Stimulated activated CD8-positive, alpha-beta memory T cell treated with anti-CD3 and anti-CD28 coated beads, Interleukin-12 subunit alpha, Interleukin-12 subunit beta, amount 100 ng/mL, for 1 hour (primary cell): ENCODE results near the gene HOXD10.

ENCODE experiments used
- DNase-seq: peaks from one replicate; pipeline ENCODE4 v3.0.0-alpha.2; 2020; ENCODE audit warnings: low read depth

HOXD10 gene

GRCh38 chr2:176107731-176108181 lies 8.8 kb upstream of the HOXD10 start:
- DNase-seq = no peak

DNA sequence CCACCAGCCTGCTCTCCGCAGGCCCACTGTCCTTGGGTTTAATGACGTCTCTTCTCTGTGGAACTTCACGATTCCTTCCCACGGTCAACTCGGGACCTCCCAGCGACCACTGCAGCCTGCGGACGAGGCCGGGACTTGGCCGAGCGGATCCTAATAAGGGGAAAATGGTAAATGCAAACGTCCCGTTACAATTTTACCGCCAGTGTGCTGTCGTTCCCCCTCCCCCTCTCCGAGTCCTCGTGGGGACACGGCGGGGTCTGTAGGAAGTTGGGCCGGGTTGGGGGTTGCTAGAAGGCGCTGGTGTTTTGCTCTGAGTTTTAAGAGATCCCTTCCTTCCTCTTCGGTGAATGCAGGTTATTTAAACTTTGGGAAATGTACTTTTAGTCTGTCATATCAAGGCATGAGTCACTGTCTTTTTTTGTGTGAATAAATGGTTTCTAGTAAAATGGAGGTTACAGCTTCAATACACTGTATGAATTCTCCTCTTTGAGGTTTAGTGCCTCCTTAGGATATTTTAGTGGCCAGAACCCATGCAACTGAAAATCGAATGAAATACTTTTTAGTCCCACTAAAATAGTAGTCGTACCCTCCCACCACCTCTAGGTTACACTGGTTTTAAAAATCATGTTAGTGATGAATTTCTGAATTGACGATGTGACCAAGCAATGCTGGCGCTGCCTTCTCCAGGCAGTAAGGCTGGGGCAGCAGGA lies 7.2 kb upstream of the HOXD10 start:
- DNase-seq = no peak

DNA sequence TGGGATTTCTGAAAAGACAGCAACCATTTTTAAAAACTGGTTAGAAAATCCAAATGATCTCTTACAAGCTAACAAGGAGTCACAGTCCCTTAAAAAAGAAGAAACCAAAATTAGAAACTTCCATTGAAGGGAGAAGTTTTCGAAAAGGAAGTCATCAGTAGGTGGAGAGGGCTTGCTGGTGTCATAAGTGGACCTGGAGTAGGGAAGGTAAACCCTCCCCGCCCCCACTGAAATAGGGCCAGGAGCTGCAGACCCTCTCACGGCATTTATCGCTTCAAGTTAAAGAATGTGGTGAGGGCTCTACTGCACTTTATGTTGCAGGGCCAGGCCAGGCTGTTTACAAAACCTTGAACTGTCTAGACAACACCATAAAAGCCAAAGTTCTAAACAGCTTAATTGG lies 6.6 kb upstream of the HOXD10 start:
- DNase-seq = no peak

DNA sequence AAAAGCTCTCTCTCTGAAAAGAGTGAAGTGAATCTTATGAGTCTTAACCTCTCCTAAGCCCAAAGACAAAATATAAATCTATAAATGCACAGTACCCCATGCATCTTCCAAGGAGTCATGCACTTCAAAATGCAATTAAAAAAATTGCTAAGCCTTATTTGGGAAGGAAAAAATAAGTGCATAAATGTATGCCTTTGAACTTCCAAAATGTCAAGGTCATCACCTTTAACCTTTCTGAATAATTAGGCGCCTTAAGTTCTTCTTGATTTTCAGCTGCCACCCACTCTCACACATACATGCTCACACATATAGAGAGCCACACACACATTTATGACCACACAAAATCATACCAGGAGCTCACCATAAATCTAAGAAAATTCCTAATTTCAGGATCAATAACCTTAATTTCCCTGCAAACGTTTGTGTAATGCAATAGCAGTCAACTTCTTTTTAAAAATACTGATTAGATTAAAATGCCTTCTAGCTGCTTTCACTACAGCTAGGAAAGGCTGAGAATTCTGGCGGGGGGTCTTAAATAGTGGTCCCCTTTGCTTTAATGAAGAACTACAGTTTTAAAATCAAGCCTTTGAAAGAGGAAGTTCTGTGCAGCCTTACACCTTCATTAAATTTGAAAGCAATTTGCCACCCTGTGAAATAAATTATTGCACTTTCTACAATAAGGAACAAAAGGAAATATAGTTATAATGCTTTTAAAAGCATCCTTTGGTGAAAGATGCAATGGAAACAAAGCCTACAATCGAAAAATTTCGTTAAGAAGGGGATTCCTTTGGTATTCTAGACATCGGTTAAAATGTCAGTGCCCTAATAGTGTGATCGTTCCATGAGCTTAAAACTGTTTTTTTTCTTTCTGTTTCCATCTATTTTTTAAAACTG lies 5.9 kb upstream of the HOXD10 start:
- no peak for DNase-seq

GRCh38 chr2:176111309-176111663 lies 5.3 kb upstream of the HOXD10 start:
- DNase-seq = no peak

GRCh38 chr2:176111846-176112374 lies 4.7 kb upstream of the HOXD10 start:
- DNase-seq = no peak

DNA sequence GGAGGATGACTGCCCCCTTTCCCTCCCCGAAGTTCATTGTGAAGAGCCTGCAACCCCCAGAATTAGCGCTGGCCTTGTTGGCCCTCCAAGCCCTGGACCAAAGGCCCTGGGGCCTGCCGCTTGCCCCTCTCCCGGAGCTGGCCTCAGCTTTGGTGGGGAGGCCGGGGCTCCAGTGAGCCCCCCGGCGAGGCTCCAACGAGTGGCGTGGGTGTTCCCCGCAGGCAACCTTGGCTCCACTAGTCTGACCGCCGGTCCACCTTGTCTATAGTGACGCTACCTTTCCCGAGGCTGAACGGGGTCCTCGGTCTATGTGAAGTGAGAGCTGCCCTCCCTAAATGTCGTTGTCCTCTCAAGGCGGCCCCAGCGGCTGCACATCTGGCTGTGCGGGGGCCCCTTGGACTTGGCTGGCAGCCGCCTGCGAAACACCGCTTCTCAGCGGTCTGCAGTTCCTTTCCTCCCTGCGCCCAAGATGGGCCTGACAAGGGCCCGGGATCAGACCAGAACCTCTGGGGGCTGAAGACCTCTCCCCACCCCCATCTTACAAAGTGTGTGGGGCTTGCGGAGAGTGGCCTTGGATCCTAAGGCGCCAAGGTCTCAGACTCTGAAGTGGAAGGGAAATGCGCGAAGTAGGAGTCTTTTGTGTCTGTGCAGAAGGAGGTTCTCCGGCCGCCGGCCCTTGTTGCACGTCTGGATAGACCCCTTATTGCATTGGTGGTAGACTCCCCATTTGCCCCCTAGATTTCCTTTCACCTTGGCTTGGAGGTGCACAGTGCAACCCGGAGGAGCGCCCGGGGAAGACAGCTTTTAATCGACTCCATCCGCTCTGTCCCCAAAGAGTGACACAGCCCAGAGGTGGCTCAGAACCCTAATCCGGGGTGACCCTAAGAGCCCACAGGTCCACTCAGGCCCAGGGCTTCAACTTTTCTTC lies 3.9 kb upstream of the HOXD10 start:
- no peak for DNase-seq

DNA sequence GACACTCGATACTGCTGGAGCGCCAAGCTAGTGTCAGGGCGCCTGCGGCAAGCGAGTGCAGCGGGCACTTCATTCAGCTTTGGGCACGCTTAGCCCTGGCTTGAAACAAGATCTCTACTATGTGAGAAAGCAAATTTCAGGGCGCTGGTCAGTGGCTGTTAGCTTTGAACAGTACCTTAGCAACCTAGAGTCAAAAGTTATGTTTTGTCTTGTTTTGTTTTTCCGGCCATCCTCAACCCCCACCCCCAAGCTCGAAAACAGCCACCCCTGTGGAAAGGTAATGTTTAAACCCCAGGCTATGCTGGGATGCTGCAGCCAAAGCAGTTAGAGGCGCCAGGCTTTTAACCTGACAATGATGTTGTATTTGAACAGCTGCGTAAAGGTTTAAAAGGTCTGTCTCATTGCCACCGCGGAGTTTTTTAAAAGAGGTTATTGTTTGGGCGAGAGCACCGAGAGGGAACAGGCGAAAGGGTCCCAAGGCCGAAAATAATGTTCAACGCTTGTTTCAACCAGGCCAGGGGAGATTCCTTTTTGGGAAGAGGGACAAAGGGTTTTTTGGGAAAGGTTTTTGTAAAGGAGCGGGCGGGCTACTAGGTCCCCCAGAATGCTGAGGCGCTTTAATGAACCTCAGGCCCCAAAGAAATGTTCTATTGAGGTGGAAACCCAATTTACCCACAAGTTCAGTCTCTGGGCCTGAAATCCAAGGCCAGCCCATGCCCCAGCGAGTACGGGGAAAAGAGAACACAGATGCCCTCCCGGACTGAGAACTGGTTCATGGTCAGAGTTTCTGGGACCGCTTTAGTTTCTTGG lies 2.3 kb upstream of the HOXD10 start:
- DNase-seq = no peak

DNA sequence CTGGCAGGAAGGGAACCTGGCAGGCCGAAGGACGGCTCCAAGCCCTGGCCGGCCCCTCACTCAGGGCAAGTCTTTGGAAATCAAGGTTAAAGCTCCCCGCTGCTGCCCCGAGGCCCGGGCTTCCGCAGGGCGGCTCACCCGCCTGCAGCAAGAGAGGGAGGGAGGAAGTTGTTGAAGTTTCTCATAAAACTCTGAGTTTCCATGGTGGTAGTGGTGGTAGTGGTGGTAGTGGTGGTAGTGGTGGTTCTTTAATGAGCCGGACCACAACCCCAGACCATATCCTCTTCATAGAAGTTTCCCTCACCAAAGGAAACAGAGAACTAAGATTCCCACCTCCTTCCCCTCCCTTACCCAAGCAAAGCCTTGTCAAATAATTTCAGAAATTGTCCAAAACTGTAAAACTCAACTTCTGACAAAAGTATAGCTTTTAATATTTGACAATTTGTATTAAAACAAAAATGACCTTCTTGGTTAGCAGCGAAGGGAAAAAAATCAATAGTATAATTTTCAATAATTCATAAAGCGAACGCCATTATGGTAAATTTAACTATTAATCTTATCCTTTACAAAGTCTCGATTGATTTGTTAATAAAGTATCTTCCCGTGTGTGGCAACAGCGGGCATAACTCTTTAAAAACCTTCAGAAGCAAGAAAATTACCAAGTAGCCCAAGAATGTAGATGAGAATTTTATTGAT lies 1.5 kb upstream of the HOXD10 start:
- DNase-seq = no peak

- DNase-seq = no peak
Observed at GRCh38 chr2:176117162-176117822, 714 bp downstream of the HOXD10 start.

GRCh38 chr2:176117823-176118371 lies 1.3 kb downstream of the HOXD10 start:
- no peak for DNase-seq

- DNase-seq = no peak
Observed at GRCh38 chr2:176118601-176119339, 2.2 kb downstream of the HOXD10 start.

- no peak for DNase-seq
Observed at GRCh38 chr2:176120364-176121189, 4.0 kb downstream of the HOXD10 start.

- no peak for DNase-seq
Observed at GRCh38 chr2:176121190-176122051, 4.8 kb downstream of the HOXD10 start.

GRCh38 chr2:176122052-176122682 lies 5.6 kb downstream of the HOXD10 start:
- no peak for DNase-seq

GRCh38 chr2:176122683-176123410 lies 6.3 kb downstream of the HOXD10 start, which contains the start of gene HOXD9:
TSS of gene HOXD9 (plus strand) at chr2:176122719. CDS start at chr2:176122769, 50 bp downstream.
- no peak for DNase-seq
